GM10266 (cell line): ENCODE results near the gene RASL12.

Experiments used
- DNase-seq: peaks from one replicate; pipeline ENCODE4 v3.0.0; 2012; ENCODE audit errors: extremely low spot score
- TF ChIP-seq, protein P1 (sequence below): IDR thresholded peaks from 2 replicates; pipeline ENCODE4 v1.5.1; 2012; ENCODE audit warnings: mild to moderate bottlenecking, low read depth; ENCODE audit not compliant: control insufficient read depth, insufficient read depth; ENCODE audit errors: missing control alignments

RASL12 gene

GRCh38 chr15:65069779-65070546 lies 2.2 kb upstream of the RASL12 start:
- DNase-seq, result no peak
- TF ChIP-seq, protein P1, sequence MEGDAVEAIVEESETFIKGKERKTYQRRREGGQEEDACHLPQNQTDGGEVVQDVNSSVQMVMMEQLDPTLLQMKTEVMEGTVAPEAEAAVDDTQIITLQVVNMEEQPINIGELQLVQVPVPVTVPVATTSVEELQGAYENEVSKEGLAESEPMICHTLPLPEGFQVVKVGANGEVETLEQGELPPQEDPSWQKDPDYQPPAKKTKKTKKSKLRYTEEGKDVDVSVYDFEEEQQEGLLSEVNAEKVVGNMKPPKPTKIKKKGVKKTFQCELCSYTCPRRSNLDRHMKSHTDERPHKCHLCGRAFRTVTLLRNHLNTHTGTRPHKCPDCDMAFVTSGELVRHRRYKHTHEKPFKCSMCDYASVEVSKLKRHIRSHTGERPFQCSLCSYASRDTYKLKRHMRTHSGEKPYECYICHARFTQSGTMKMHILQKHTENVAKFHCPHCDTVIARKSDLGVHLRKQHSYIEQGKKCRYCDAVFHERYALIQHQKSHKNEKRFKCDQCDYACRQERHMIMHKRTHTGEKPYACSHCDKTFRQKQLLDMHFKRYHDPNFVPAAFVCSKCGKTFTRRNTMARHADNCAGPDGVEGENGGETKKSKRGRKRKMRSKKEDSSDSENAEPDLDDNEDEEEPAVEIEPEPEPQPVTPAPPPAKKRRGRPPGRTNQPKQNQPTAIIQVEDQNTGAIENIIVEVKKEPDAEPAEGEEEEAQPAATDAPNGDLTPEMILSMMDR, result no peak

DNA sequence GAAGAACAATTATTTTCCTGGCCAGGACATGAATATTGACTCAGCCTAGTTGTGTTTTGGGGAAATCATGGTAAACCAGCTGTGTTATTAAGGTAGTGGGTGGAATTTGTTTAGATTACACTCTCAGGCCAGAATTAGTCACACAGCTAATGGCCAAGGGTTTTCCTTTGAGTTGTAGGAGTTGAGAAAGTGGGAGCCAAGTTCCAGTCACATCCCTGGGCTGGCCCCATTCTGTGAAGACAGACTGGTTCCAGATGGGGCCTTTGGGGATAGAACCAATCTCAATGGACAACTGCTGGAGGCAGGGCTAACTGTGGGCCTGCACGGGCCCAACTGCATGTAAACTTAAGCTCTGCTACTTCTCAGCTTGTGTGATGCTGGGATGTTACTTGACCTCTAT lies 1.4 kb upstream of the RASL12 start:
- TF ChIP-seq, protein P1, result no peak
- DNase-seq, result no peak

GRCh38 chr15:65068403-65068788 lies 605 bp upstream of the RASL12 start:
- DNase-seq, result no peak
- TF ChIP-seq, protein P1, result no peak

DNA sequence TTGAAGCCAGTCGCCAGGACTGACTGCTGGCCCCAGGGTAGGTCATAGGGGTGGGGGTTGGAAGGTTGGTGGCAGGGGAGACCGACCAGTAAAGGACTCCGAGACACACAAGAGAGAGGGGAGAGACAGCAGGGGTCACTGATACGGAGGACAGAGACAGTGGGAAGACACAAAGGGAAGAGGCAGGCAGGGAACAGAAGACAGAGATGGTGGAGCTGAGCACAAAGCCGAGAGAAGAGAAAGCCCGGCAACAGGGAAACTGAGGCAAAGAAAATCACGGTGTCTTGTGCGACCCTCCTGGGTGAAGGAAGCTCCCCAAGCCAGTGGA lies 510 bp downstream of the RASL12 start:
- TF ChIP-seq, protein P1, result no peak
- DNase-seq, result no peak

DNA sequence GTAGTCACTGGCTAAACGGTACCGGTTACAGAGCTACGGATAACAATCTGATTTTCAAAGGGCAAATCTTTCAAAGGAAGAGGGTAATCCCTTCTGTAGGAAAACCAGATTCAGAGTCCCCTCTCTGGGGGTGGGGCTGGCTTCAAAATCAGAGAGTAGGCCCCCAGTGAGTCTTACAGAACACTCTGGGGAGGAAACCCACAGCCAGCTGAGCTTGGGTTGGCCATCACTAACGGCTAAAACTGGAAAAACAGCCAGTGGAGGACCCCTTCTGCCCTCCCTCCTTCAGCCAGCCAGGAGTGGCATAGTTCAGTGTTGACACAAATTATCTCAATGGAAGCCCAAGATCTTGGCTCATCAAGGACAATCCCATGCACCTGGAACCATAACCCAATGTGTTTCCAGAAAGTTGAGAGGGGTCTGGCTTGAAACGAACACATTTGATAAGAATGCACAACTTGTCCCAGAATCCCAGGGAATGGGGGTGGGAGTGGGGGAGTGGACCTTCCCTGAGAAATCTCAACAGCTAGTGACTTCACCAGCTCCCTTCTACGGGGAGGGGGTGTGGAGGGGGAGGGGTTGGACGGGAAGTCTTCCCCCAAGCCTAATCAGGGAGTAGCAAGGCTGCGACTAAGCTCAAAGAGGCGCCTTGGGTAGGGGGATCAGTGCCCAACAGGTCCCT lies 1.0 kb downstream of the RASL12 start:
- TF ChIP-seq, protein P1, result no peak
- no peak for DNase-seq

DNA sequence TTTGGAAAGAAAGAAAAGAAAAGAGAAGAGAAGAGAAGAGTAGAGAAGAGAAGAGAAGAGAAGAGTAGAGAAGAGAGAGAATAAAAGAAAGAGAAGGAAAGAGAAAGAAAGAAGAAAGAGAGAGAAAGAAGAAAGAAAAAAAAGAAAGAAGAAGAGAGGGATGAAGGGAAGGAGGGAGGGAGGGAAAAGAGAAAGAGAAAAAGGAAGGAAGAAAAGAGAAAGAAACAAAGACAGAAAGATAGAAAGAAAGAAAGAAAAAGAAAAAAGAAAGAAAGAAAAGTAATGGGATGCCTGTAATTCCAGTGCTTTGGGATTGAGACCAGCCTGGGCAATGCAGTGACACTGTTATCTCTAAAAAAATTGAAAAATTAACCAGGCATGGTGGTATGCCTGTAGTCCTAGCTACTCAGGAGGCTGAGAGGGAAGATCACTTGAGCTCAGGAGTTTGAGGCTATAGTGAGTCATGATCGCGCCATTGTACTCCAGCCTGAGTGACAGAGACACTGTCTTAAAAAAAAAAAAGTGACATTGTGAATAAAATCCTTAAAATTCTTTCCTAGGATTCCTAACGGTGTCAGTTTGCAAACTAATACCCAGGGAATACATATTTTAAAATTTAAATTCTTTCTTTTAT lies 1.7 kb downstream of the RASL12 start:
- DNase-seq, result no peak
- TF ChIP-seq, protein P1, result no peak

GRCh38 chr15:65062726-65063125 lies 5.1 kb downstream of the RASL12 start:
- DNase-seq, result no peak
- TF ChIP-seq, protein P1, result no peak
